DND-41 (cell line): Measurements from ENCODE around the gene KLF18.

Experiments used
- ATAC-seq: fragments of 200-7000 bp; cut with Tn5 transposase; 3 replicates; pipeline ENCODE4 v1.9.1; 2021; ENCODE audit warnings: low read depth; ENCODE audit not compliant: insufficient read depth
- DNase-seq: peaks from one replicate; pipeline ENCODE4 v3.0.0-alpha.2; 2020
- H2AFZ ChIP-seq: 2 replicates; pipeline ENCODE4 v1.6.0; 2012; ENCODE audit warnings: low read depth, low read length
- H3K27ac ChIP-seq: 2 replicates; pipeline ENCODE4 v1.5.1; 2012; ENCODE audit warnings: low read length, inconsistent platforms
- H3K27me3 ChIP-seq: fragments of 200-600 bp; sonication (generic); 2 replicates; pipeline ENCODE4 v1.6.0; 2012; ENCODE audit warnings: low read length, mild to moderate bottlenecking, inconsistent platforms; ENCODE audit not compliant: insufficient read depth, poor library complexity
- H3K36me3 ChIP-seq: 2 replicates; pipeline ENCODE4 v1.5.1; 2012; ENCODE audit warnings: low read length, inconsistent platforms; ENCODE audit not compliant: insufficient read depth
- H3K4me1 ChIP-seq: 2 replicates; pipeline ENCODE4 v1.5.1; 2012; ENCODE audit warnings: mild to moderate bottlenecking, low read length; ENCODE audit not compliant: insufficient read depth
- H3K4me2 ChIP-seq: 2 replicates; pipeline ENCODE4 v1.6.0; 2012; ENCODE audit warnings: mild to moderate bottlenecking, moderate library complexity, low read length, inconsistent platforms; ENCODE audit not compliant: insufficient read depth
- H3K4me3 ChIP-seq, 2 experiments: fragments of 200-600 bp in 1 of 2; shearing (Covaris generic) in 1 of 2; 2 replicates each; pipeline ENCODE4 v1.5.1; 2012 to 2016; ENCODE audit warnings: inconsistent platforms in 2 of 2, low read length in 2 of 2, mild to moderate bottlenecking in 2 of 2, low read depth in 1 of 2, moderate library complexity in 1 of 2
- H3K79me2 ChIP-seq: 2 replicates; pipeline ENCODE4 v1.6.0; 2012; ENCODE audit warnings: low read length, inconsistent platforms; ENCODE audit not compliant: insufficient read depth
- H3K9ac ChIP-seq: 2 replicates; pipeline ENCODE4 v1.6.0; 2012; ENCODE audit warnings: low read depth, mild to moderate bottlenecking, inconsistent platforms, low read length, moderate library complexity
- H3K9me3 ChIP-seq: 2 replicates; pipeline ENCODE4 v1.5.1; 2012; ENCODE audit warnings: low read length, moderate library complexity, mild to moderate bottlenecking, inconsistent platforms; ENCODE audit not compliant: insufficient read depth, severe bottlenecking
- H4K20me1 ChIP-seq: 2 replicates; pipeline ENCODE4 v1.6.0; 2012; ENCODE audit warnings: low read length; ENCODE audit not compliant: insufficient read depth
- EZH2 ChIP-seq: IDR thresholded peaks from 3 replicates; pipeline ENCODE4 v1.6.1; 2012; ENCODE audit warnings: borderline replicate concordance, low read depth, mild to moderate bottlenecking, moderate library complexity, low read length, inconsistent platforms; ENCODE audit not compliant: severe bottlenecking
- TF ChIP-seq, protein P1 (sequence below): IDR thresholded peaks from 2 replicates; pipeline ENCODE4 v1.5.1; 2012; ENCODE audit warnings: borderline replicate concordance, low read length, moderate library complexity, mild to moderate bottlenecking; ENCODE audit not compliant: poor library complexity, severe bottlenecking; ENCODE audit errors: extremely low read depth

The KLF18 gene

DNA sequence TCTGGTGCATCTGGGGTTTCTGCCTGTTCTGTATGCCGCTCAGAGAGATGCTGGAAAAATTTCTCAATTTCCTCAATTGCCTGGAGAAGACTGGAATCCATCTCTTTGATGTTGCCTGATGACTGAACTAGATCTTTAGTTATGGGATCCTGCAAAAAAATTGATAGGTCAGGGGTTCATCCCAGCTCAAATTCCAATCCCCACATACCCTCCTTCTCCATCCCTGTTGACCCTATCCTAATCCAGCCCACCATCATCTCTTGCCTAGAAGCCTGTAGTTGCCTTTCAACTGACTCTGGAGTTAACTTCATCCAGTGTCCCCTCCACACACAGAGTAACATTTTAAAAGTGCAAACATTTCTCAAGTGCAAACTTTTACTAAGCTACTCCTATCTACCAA, at the start of gene KLF18:
KLF18 (minus strand) TSS at position 101 of the 400 bp plus-strand sequence; CDS start at position 101, 0 bp downstream.
- no peaks in the 10 kb centered on the region for H3K36me3 ChIP-seq
- peaks cover 15% of the 10 kb centered on the region for H3K9me3 ChIP-seq
- H2AFZ ChIP-seq: no peak within 1 kb of the TSS
- H3K27ac ChIP-seq: no peak within 1 kb of the TSS
- ATAC-seq (no peak), DNase-seq (no peak)
- no peaks in the 10 kb centered on the region for H4K20me1 ChIP-seq
- no peaks in the 10 kb centered on the region for H3K79me2 ChIP-seq
- H3K4me2 ChIP-seq: no peak within 1 kb of the TSS
- no peak within 1 kb of the TSS for H3K9ac ChIP-seq
- H3K4me1 ChIP-seq: no peaks in the 10 kb centered on the region
- no peak within 1 kb of the TSS for H3K4me3 ChIP-seq
- H3K27me3 ChIP-seq: peaks cover under 1% of the 10 kb centered on the region
- TF ChIP-seq, protein P1, sequence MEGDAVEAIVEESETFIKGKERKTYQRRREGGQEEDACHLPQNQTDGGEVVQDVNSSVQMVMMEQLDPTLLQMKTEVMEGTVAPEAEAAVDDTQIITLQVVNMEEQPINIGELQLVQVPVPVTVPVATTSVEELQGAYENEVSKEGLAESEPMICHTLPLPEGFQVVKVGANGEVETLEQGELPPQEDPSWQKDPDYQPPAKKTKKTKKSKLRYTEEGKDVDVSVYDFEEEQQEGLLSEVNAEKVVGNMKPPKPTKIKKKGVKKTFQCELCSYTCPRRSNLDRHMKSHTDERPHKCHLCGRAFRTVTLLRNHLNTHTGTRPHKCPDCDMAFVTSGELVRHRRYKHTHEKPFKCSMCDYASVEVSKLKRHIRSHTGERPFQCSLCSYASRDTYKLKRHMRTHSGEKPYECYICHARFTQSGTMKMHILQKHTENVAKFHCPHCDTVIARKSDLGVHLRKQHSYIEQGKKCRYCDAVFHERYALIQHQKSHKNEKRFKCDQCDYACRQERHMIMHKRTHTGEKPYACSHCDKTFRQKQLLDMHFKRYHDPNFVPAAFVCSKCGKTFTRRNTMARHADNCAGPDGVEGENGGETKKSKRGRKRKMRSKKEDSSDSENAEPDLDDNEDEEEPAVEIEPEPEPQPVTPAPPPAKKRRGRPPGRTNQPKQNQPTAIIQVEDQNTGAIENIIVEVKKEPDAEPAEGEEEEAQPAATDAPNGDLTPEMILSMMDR: no peak
- no peak for TF ChIP-seq EZH2

DNA sequence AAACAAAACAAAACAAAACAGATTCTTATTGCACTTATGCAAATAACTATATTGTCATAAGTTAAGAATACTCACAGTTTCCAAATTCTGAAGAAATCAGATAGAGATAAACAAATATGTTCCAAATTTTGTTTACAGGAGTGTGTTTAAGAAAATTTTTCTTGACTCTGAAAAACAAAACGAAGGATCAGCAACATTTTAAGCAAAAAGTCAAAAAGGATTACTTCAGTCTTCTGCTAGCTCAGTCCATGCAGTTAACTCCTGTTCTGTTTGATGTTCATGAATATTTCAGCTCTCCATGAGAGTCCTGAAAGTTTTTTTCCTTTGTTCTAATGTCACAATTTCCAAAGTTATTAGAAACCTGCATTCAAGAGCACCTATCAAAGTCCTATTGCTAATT, 33.2 kb upstream of the KLF18 start:
- peaks cover 29% of the 10 kb centered on the region for H3K9me3 ChIP-seq
- no peak for TF ChIP-seq EZH2
- TF ChIP-seq, protein P1: no peak
- H4K20me1 ChIP-seq: no peaks in the 10 kb centered on the region
- H3K36me3 ChIP-seq: no peaks in the 10 kb centered on the region
- H3K9ac ChIP-seq: no peak overlapping the region
- H3K27me3 ChIP-seq: no peaks in the 10 kb centered on the region
- no peak overlapping the region for H2AFZ ChIP-seq
- H3K4me2 ChIP-seq: no peak overlapping the region
- H3K4me1 ChIP-seq: no peaks in the 10 kb centered on the region
- H3K79me2 ChIP-seq: no peaks in the 10 kb centered on the region
- H3K4me3 ChIP-seq: no peak overlapping the region
- H3K27ac ChIP-seq: no peak overlapping the region
- DNase-seq: no peak
- ATAC-seq: no peak

DNA sequence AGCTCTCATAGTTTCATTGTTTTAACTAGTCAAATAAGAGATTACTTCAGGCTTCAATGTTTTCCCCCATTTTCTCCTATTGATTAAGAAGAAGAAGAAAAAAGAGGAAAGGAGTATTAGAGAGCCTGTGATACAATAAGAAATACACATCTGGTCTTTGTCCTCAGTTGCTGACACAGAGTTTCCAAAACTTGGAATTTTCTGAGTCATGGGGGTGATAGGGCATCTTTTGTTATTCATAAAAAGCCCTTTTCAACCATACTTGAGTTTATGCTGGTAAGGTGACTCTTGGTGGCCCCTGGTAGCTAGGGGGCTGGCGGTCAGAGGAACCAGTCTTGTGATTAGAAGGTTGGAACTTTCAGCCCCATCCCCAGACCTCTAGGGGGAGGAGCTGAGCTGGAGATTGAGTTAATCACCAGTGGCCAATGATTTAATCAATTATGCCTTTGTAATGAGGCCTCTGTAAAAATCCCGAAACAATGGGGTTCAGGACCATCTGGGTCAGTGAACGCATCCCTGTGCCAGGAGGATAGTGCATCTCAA, 28.9 kb upstream of the KLF18 start:
- Histone ChIP-seq H3K27me3 (no peaks in the 10 kb centered on the region), H3K4me3 (no peak overlapping the region), H3K9me3 (peaks cover 23% of the 10 kb centered on the region), H4K20me1 (no peaks in the 10 kb centered on the region), H3K36me3 (no peaks in the 10 kb centered on the region), H3K4me1 (no peaks in the 10 kb centered on the region), H3K27ac (no peak overlapping the region), H3K4me2 (no peak overlapping the region), H3K9ac (no peak overlapping the region), H2AFZ (no peak overlapping the region), H3K79me2 (no peaks in the 10 kb centered on the region)
- ATAC-seq (no peak), DNase-seq (no peak)
- TF ChIP-seq, protein P1: no peak
- no peak for TF ChIP-seq EZH2
